Measurements from ENCODE around the gene MAST2.
A peak's percentile ranks its signal among the peaks of the same experiment; 100 is the strongest.

The MAST2 gene

GRCh38 chr1:45775794-45776193 is 27.6 kb upstream of the MAST2 start:
- no peak for TF ChIP-seq CTCF (conservative IDR thresholded peaks at IDR 0.05)
- H3K27ac ChIP-seq, result no peak overlapping the region

GRCh38 chr1:45785583-45785982 is 17.8 kb upstream of the MAST2 start:
- H3K27ac ChIP-seq, result no peak overlapping the region
- TF ChIP-seq CTCF (conservative IDR thresholded peaks at IDR 0.05), result no peak

- no peak overlapping the region for H3K27ac ChIP-seq
- TF ChIP-seq CTCF (conservative IDR thresholded peaks at IDR 0.05), result no peak
Measured at GRCh38 chr1:45787905-45788304, 15.5 kb upstream of the MAST2 start.

GRCh38 chr1:45789601-45790000 is 13.8 kb upstream of the MAST2 start:
- H3K27ac ChIP-seq, result no peak overlapping the region
- no peak for TF ChIP-seq CTCF (conservative IDR thresholded peaks at IDR 0.05)

- no peak for TF ChIP-seq CTCF (conservative IDR thresholded peaks at IDR 0.05)
- H3K27ac ChIP-seq, result no peak overlapping the region
Measured at GRCh38 chr1:45792744-45793143, 10.7 kb upstream of the MAST2 start.

- H3K27ac ChIP-seq, result no peak overlapping the region
- peak; percentile 35; the same call in 1 of the 2 replicates for TF ChIP-seq CTCF (conservative IDR thresholded peaks at IDR 0.05)
Measured at GRCh38 chr1:45793942-45794604, 9.3 kb upstream of the MAST2 start.

- TF ChIP-seq CTCF (conservative IDR thresholded peaks at IDR 0.05), result no peak
- no peak overlapping the region for H3K27ac ChIP-seq
Measured at GRCh38 chr1:45796381-45796780, 7.0 kb upstream of the MAST2 start.
